Muscle of arm (tissue), 12 donors: Measurements from ENCODE around the gene NUDT19. TPM values are rescaled to one million over a fixed set of nuclear protein-coding genes. Genes with fewer than 3 reads are reported as not detected.

ENCODE experiments used
- polyA plus RNA-seq, 12 donors: library from polyadenylated mRNA; unstranded; fragments of 120-200 nt; gene quantifications; one replicate each; pipeline ENCODE4 v1.2.1, GENCODE V29; 2013; ENCODE audit not compliant: insufficient read length in 12 of 12

The NUDT19 gene
- polyA plus RNA-seq, 12 donors, result 6.0 to 11.7 (median 8.4) TPM; not detected in 1

Other genes starting within 250 kb of the NUDT19 start
- 100 to 1,000 TPM in 11 of 12 donors, not detected in 1; 117 to 147 (median 126) TPM for gene PDCD5, start 110.6 kb upstream of the NUDT19 start, polyA plus RNA-seq
- gene ANKRD27, start 16.6 kb upstream of the NUDT19 start, polyA plus RNA-seq, result 10 to 100 TPM in 10 of 12 donors, 1 to 10 TPM in 1, not detected in 1; 10.0 to 21.6 (median 13.7) TPM
- gene RGS9BP, start 16.0 kb upstream of the NUDT19 start, polyA plus RNA-seq, result under 1 TPM in 9 of 12 donors, not detected in 3; 0.07 to 0.53 (median 0.22) TPM
- 1 to 10 TPM in 1 of 12 donors, under 1 TPM in 9, not detected in 2; 0.09 to 2.3 (median 0.44) TPM for gene TDRD12, start 27.9 kb downstream of the NUDT19 start, polyA plus RNA-seq
- gene SLC7A9, start 177.9 kb downstream of the NUDT19 start, polyA plus RNA-seq, result under 1 TPM in 10 of 12 donors, not detected in 2; 0.22 to 0.84 (median 0.52) TPM